ENCODE measurements around the gene DMPK. TPM values are rescaled to one million over a fixed set of nuclear protein-coding genes. Genes with fewer than 3 reads are reported as not detected.

Gene DMPK
- total and polyA plus RNA-seq, 2 of the 4 experiments (the other 2 are of a cell fraction) = 7.9 to 50.7 TPM

DNA sequence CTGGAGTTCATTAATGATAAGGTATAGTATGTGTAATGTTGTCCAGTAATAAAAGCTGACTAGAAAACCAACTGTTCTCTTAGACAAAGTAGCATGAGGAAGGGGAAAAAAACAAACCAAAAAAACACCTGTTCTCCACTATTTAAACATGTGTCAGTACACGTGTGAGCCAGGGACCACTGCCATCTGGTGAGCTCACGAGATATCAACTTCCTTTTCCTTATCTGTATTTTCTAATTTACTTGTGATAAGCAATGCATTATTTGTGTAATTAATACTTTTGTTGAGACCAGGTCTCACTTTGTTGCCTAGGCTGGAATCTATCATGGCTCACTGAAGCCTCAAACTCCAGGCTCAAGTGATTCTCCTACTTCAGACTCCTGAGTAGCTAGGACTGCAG, 8.9 kb downstream of the DMPK start:
- Histone ChIP-seq H2AK9ac (replicated peaks; ENCODE audit: low read depth, low read length, poor library complexity) (peak overlapping the region; percentile 42), H3K4ac (ENCODE audit: low read depth, low read length) (no peak overlapping the region), H3K23ac (ENCODE audit: low read depth, low read length) (no peak overlapping the region), H3K9me1 (ENCODE audit: insufficient read depth, low read length) (no peaks in the 10 kb centered on the region; the same call in 1 of the 2 replicates), H4K8ac (ENCODE audit: low read depth in 2 of 2, low read length in 2 of 2) (no peak overlapping the region), H3K27ac (ENCODE audit: insufficient read depth, low read length) (no peak overlapping the region), H3K14ac (replicated peaks; ENCODE audit: low read depth, low read length) (no peak overlapping the region), H3K18ac (ENCODE audit: low read depth, low read length) (no peak overlapping the region), H2BK15ac (ENCODE audit: low read depth, low read length) (no peak overlapping the region), H3K4me2 (ENCODE audit: low read depth, low read length) (no peak overlapping the region), H2BK120ac (ENCODE audit: low read depth, low read length) (no peak overlapping the region), H3K9ac (ENCODE audit: low read depth, low read length) (no peak overlapping the region), H2BK20ac (ENCODE audit: low read depth, low read length) (no peak overlapping the region), H2BK5ac (ENCODE audit: low read depth, low read length, poor library complexity, severe bottlenecking) (no peak overlapping the region), H4K20me1 (ENCODE audit: insufficient read depth, low read length) (peaks cover 18% of the 10 kb centered on the region), H3K9me3 (ENCODE audit: control insufficient read depth, insufficient read depth, low read length) (no peaks in the 10 kb centered on the region), H4K91ac (ENCODE audit: insufficient read depth, low read depth, low read length) (no peak overlapping the region), H2AK5ac (ENCODE audit: low read depth, low read length) (no peak overlapping the region), H3K4me1 (ENCODE audit: control insufficient read depth, insufficient read depth, low read length) (no peaks in the 10 kb centered on the region), H3K56ac (ENCODE audit: extremely low read depth, insufficient read depth, low read length) (no peak overlapping the region), H3K4me3 (ENCODE audit: insufficient read depth, low read depth, low read length) (no peak overlapping the region), H3K27me3 (ENCODE audit: control insufficient read depth, insufficient read depth, low read length) (no peaks in the 10 kb centered on the region), H3K36me3 (ENCODE audit: control insufficient read depth, insufficient read depth, low read length) (peaks cover 31% of the 10 kb centered on the region), H3K79me1 (ENCODE audit: low read depth in 1 of 2, low read length in 2 of 2) (peaks cover 4 to 14% of the 10 kb centered on the region in 2 experiments; a peak in 2 of 4 replicates), H2AFZ (replicated peaks; ENCODE audit: low read length, poor library complexity) (no peak overlapping the region), H4K5ac (ENCODE audit: low read depth, low read length) (no peak overlapping the region)
- intact Hi-C loops (cut with micrococcal nuclease) = no loop called here
- ATAC-seq (ENCODE audit: low read depth) = no peak
- TF ChIP-seq ELK1 (IDR thresholded peaks at IDR 0.05; ENCODE audit: borderline replicate concordance, low read depth, low read length) (no peak), SMC3 (IDR thresholded peaks at IDR 0.05; ENCODE audit: low read depth, low read length) (no peak), RFX5 (IDR thresholded peaks at IDR 0.05; ENCODE audit: low read depth, low read length) (no peak), USF2 (IDR thresholded peaks at IDR 0.05; ENCODE audit: low read depth, low read length) (no peak)
- no CpG with 5 or more reads among the region's 2 CpGs for WGBS, 2 experiments (ENCODE audit: extremely low coverage in 2 of 2, insufficient read length in 1 of 2)
- dilution Hi-C loops (cut with HindIII; ENCODE audit: low sequenced_read_pairs, unreplicated experiment) = no loop called here
- POLR2A ChIA-PET (ENCODE audit: unreplicated experiment) = interaction anchor here (1.2 kb wide), 1 partner anchor 9 kb away, joined by 3 read pairs; the partner anchor contains the start of gene DMPK
- no peak for DNase-seq
- CTCF ChIA-PET = interaction anchor here (0.6 kb wide), 1 partner anchor 29 kb away, joined by 6 read pairs; no protein-coding TSS in a partner anchor
- in situ Hi-C loops (cut with MboI; ENCODE audit: low sequenced_read_pairs) = no loop called here
- no TSS peak for BruUV-seq (replicated peaks)
